Measurements from ENCODE around the gene ARHGAP6. TPM values are rescaled to one million over a fixed set of nuclear protein-coding genes. Genes with fewer than 3 reads are reported as not detected.

Gene ARHGAP6
- total RNA-seq, 1 donor from 2014 or later = 16.7 TPM

DNA sequence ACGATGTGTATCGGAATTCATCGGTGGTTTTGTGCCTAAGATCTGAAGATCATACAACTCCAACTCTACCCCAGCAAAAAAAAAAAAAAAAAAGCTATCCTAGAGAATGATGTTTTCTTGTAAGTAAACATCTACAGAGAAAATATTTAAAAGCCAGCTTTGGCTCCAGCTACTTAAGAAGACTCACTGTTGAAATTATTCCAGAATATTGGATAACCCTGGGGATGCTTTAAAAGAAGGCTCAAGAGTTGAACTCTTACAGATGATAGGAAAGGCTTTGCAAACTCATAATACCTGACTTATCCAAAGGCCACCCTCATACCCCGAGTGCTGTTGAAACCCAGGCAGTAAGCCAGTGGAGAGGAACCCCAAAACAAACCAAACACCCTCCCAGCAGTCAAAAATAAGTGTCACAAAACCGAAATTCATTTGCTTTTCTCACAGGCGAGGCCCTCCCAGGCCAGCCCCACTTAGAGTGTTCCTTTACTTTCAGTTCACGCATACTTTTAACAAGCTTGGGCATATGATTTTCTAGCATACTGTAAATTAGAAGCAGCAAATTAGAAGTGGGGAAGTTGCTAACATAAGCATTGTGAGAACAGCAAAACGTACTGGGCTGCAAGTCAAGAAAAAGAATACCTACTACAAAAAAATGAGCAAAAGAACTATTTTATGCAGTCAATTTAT is 375.2 kb downstream of the ARHGAP6 start:
- TF ChIP-seq CTCF (IDR thresholded peaks at IDR 0.05) = no peak

GRCh38 chrX:11287505-11287904 is 378.2 kb downstream of the ARHGAP6 start:
- H3K27ac ChIP-seq = no peak overlapping the region
- DNase-seq (no peak), ATAC-seq (no peak)
- intact Hi-C loops (cut with DNase I) = no loop called here
- H3K9me3 ChIP-seq = no peaks in the 10 kb centered on the region
- no peak overlapping the region for H3K4me3 ChIP-seq
- H3K4me1 ChIP-seq = no peaks in the 10 kb centered on the region
- H3K27me3 ChIP-seq (ENCODE audit: low read depth) = no peaks in the 10 kb centered on the region
- TF ChIP-seq CTCF (IDR thresholded peaks at IDR 0.05) = no peak
- H3K36me3 ChIP-seq = no peaks in the 10 kb centered on the region

More for the DNA sequence above, 375.2 kb downstream of the ARHGAP6 start:
- DNase-seq = no peak
- H3K9me3 ChIP-seq = no peaks in the 10 kb centered on the region
- no peaks in the 10 kb centered on the region for H3K36me3 ChIP-seq
- no peaks in the 10 kb centered on the region for H3K27me3 ChIP-seq (ENCODE audit: low read depth)
- no peak overlapping the region for H3K4me3 ChIP-seq
- ATAC-seq = no peak
- intact Hi-C loops (cut with DNase I) = no loop called here
- no peak overlapping the region for H3K27ac ChIP-seq
- no peaks in the 10 kb centered on the region for H3K4me1 ChIP-seq

GRCh38 chrX:11285651-11286050 is 380.1 kb downstream of the ARHGAP6 start:
- intact Hi-C loops (cut with DNase I) = no loop called here
- H3K27me3 ChIP-seq (ENCODE audit: low read depth) = no peaks in the 10 kb centered on the region
- H3K27ac ChIP-seq = no peak overlapping the region
- H3K4me3 ChIP-seq = no peak overlapping the region
- H3K36me3 ChIP-seq = no peaks in the 10 kb centered on the region
- no peaks in the 10 kb centered on the region for H3K4me1 ChIP-seq
- ATAC-seq (no peak), DNase-seq (no peak)
- no peak for TF ChIP-seq CTCF (IDR thresholded peaks at IDR 0.05)
- no peaks in the 10 kb centered on the region for H3K9me3 ChIP-seq

DNA sequence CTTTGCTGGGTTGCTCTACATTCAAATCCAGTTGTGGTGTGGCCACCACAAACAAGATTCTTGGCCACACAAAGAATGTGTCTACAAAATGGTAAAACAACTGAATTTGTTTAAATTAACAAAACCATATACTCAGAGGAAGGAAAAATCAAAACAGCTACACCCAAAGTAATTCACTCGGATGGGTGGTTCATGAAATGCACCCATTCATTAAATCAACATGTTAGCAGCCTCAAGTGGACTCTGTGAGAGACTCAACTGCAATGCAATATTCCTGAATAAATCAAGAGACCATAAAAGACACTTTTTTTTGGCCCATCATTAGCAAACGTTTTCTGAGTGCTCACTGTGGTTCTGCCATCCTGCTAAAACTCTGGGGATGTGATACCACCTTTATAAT is 383.7 kb downstream of the ARHGAP6 start:
- no peak overlapping the region for H3K27ac ChIP-seq
- intact Hi-C loops (cut with DNase I) = no loop called here
- H3K4me1 ChIP-seq = no peaks in the 10 kb centered on the region

GRCh38 chrX:11273544-11273943 is 392.2 kb downstream of the ARHGAP6 start:
- no peaks in the 10 kb centered on the region for H3K4me1 ChIP-seq
- no peak for ATAC-seq
- DNase-seq = no peak
- H3K4me3 ChIP-seq = no peak overlapping the region
- no peaks in the 10 kb centered on the region for H3K36me3 ChIP-seq
- H3K27ac ChIP-seq = no peak overlapping the region
- no peaks in the 10 kb centered on the region for H3K27me3 ChIP-seq (ENCODE audit: low read depth)
- intact Hi-C loops (cut with DNase I) = no loop called here
- H3K9me3 ChIP-seq = no peaks in the 10 kb centered on the region
- TF ChIP-seq CTCF (IDR thresholded peaks at IDR 0.05) = no peak

More for the DNA sequence above, 383.7 kb downstream of the ARHGAP6 start:
- ATAC-seq (no peak), DNase-seq (no peak)
- TF ChIP-seq CTCF (IDR thresholded peaks at IDR 0.05) = no peak
- Histone ChIP-seq H3K9me3 (no peaks in the 10 kb centered on the region), H3K4me3 (no peak overlapping the region), H3K27me3 (ENCODE audit: low read depth) (no peaks in the 10 kb centered on the region), H3K36me3 (no peaks in the 10 kb centered on the region)

Measured in lower lobe of right lung (tissue), 2 donors.